Upper lobe of right lung (tissue), 1 donor: ENCODE measurements around the gene TMEM184B. TPM values are rescaled to one million over a fixed set of nuclear protein-coding genes. Genes with fewer than 3 reads are reported as not detected.

Source experiments
- ATAC-seq: fragments of 200-7000 bp; cut with Tn5 transposase; one replicate; pipeline ENCODE4 v1.9.1; 2020; ENCODE audit warnings: mild to moderate bottlenecking, moderate library complexity
- DNase-seq: peaks from one replicate; pipeline ENCODE4 v3.0.0-alpha.2; 2020
- H3K27ac ChIP-seq: fragments of 200-600 bp; one replicate; pipeline ENCODE4 v1.8.0; 2022
- H3K27me3 ChIP-seq: fragments of 200-600 bp; one replicate; pipeline ENCODE4 v1.8.0; 2022; ENCODE audit warnings: mild to moderate bottlenecking
- H3K36me3 ChIP-seq: fragments of 200-600 bp; one replicate; pipeline ENCODE4 v1.8.0; 2022
- H3K4me1 ChIP-seq: fragments of 200-600 bp; one replicate; pipeline ENCODE4 v1.8.0; 2022
- H3K4me3 ChIP-seq: fragments of 200-600 bp; one replicate; pipeline ENCODE4 v1.8.0; 2022; ENCODE audit warnings: mild to moderate bottlenecking
- H3K9me3 ChIP-seq: fragments of 200-600 bp; one replicate; pipeline ENCODE4 v1.8.0; 2022
- intact Hi-C: fragments of 100-400 bp; cut with DNase I; formaldehyde crosslinking; loops from one replicate; pipeline ENCODE4 v1.11.0; 2022
- total RNA-seq: library from RNA; stranded (reverse); fragmentation: NEBNext Ultra II Directional; extraction: Animal tissue kit (Norgen Biotek cat#: 25700); gene quantifications from one replicate; pipeline ENCODE4 v1.2.1, GENCODE V29; 2021
- TF ChIP-seq, protein P1 (sequence below): fragments of 200-600 bp; IDR thresholded peaks from one replicate; pipeline ENCODE4 v1.8.0; 2022; ENCODE audit warnings: antibody characterized with exemption
- donor health status: DM: no; HTN: yes; CAD: no; lungs with severe emphysema.

Gene TMEM184B
- total RNA-seq, 1 donor from 2014 or later: 79.2 TPM

DNA sequence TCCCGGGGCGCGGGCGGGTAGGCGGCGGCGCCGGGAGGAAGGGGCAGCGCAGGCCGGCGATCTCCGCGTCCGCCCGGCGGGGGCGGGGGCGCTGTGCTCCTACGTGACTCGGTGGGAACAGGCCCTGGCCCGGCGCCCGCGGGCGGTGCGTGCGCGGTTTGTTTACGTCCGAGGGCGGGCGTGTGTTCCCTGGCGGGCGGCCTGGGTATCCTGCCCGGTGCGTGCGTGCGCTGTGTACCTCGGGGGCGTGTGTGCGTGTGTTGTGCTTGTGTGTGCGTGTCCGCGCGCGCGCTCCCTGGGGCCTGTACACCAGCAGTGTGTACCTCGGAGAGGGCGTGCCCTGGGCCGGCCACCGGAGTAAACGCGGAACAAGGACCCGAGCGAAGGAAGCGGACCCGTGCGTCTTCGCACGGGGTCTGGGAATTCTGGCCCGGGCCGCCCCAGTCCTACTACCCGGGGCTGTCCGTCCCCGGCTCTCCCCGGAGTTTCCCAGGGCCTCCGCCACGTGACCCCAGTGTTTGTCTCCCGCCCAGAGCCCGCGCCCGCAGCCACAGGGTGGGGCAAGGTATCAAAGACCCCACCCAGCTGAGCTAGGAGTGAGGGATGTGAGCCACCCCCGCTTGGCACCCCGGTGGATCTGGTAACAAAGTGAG is 70.2 kb downstream of the TMEM184B start:
- H3K27me3 ChIP-seq: no peaks in the 10 kb centered on the region
- ATAC-seq (peak; percentile 74), DNase-seq (peak; percentile 93)
- peaks cover 27% of the 10 kb centered on the region for H3K4me1 ChIP-seq
- H3K36me3 ChIP-seq: no peaks in the 10 kb centered on the region
- intact Hi-C loops: no loop called here
- TF ChIP-seq, protein P1, sequence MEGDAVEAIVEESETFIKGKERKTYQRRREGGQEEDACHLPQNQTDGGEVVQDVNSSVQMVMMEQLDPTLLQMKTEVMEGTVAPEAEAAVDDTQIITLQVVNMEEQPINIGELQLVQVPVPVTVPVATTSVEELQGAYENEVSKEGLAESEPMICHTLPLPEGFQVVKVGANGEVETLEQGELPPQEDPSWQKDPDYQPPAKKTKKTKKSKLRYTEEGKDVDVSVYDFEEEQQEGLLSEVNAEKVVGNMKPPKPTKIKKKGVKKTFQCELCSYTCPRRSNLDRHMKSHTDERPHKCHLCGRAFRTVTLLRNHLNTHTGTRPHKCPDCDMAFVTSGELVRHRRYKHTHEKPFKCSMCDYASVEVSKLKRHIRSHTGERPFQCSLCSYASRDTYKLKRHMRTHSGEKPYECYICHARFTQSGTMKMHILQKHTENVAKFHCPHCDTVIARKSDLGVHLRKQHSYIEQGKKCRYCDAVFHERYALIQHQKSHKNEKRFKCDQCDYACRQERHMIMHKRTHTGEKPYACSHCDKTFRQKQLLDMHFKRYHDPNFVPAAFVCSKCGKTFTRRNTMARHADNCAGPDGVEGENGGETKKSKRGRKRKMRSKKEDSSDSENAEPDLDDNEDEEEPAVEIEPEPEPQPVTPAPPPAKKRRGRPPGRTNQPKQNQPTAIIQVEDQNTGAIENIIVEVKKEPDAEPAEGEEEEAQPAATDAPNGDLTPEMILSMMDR: no peak
- H3K27ac ChIP-seq: peak overlapping the region; percentile 98
- no peaks in the 10 kb centered on the region for H3K9me3 ChIP-seq
- H3K4me3 ChIP-seq: peak overlapping the region; percentile 88

DNA sequence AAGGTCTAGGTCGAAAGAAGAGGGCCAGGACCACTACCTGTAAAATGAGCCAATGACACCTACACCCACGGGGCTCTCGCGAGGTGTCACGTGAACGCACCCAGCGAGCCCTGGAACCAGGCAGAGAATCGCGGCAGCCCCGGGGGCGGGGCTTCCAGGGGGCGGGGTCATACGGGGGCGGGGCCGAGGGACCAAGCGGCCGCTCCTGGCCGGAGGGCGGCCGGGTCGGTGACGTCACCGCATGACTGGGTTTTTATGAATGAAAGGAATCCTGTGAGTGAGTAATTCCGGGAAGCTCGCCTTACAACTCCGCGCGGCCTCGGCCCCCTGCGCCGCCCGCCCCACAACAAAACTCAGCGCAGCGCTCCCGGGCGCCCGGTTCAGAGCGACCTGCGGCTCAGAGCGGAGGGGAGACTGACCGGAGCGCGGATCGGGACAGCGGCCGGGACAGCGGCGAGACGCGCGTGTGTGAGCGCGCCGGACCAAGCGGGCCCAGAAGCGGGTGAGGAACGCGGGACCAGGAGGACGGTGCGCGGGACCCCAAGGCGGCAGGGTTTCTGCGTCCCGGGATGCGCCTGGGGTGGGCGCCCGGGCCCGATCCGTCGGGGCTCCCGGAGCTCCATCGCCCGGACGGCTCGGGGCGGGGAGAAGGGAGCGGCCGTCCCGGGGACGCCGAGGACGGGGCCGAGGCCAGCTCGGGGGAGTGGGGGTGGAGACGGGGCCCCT is 70.9 kb downstream of the TMEM184B start, which contains the start of gene MAFF:
TSS of gene MAFF (plus strand) at position 284 of the 726 bp plus-strand sequence. CDS start 11,860 bp downstream, outside the sequence.
- H3K4me3 ChIP-seq: peak within 1 kb of the TSS; percentile 88
- H3K27me3 ChIP-seq: no peaks in the 10 kb centered on the region
- DNase-seq (peak; percentile 98), ATAC-seq (peak; percentile 86)
- H3K4me1 ChIP-seq: peaks cover 27% of the 10 kb centered on the region
- H3K36me3 ChIP-seq: no peaks in the 10 kb centered on the region
- H3K9me3 ChIP-seq: no peaks in the 10 kb centered on the region
- intact Hi-C loops: no loop called here
- TF ChIP-seq, protein P1: no peak
- peak within 1 kb of the TSS; percentile 98 for H3K27ac ChIP-seq

DNA sequence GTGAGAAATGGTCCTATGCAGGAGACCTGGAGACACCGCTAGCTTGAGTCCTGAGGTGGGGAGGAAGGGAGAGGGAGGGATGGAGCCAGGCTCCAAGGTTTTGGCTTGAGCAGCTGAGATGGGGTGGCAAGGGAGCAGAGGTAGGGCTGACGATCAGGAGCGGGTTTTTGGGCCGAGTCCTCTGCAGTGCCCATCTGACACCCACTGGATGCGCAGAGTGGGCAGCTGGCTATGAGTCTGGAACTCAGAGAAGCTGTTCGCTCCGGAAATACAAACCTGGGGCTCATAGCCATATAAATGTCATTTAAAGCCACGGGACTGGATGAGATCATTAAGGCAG is 71.5 kb downstream of the TMEM184B start:
- Histone ChIP-seq H3K27me3 (no peaks in the 10 kb centered on the region), H3K4me1 (peaks cover 27% of the 10 kb centered on the region), H3K9me3 (no peaks in the 10 kb centered on the region), H3K36me3 (no peaks in the 10 kb centered on the region), H3K27ac (peak overlapping the region; percentile 49), H3K4me3 (peak overlapping the region; percentile 88)
- ATAC-seq (no peak), DNase-seq (no peak)
- intact Hi-C loops: no loop called here
- TF ChIP-seq, protein P1: no peak

DNA sequence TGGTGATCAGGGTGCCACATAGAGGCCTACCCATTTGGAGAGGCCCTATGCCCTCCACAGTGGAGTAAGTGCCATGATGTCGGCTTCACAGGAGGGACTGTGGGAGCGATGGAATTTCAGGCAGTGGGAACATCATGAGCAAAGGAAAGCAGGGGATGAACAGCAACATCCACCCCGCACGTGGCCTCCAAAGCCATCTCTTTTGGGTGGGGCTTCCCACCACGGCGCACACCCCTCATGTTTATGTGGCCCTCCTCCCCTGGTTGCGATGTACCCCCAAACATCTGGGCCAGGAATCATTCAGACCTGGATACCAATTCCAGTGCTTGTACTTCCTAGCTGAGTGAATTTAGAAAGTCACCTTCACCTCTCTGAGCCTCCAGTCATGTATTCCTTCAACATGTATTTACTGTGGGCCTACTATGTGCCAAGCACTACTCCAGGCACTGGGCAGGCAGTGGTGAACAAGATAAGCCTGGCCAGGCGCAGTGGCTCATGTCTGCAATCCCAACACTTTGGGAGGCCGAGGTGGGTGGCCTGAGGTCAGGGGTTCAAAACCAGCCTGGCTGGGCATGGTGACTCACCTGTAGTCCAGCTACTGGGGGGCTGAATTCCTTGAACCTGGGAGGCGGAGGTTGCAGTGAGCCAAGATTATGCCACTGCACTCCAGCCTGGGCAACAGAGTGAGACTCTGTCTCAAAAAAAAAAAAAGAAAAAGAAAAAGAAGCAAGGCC is 72.8 kb downstream of the TMEM184B start:
- H3K27me3 ChIP-seq: no peaks in the 10 kb centered on the region
- TF ChIP-seq, protein P1: no peak
- no peak for ATAC-seq
- H3K9me3 ChIP-seq: no peaks in the 10 kb centered on the region
- H3K4me1 ChIP-seq: peaks cover 18% of the 10 kb centered on the region
- intact Hi-C loops: no loop called here
- no peak overlapping the region for H3K27ac ChIP-seq
- H3K36me3 ChIP-seq: no peaks in the 10 kb centered on the region
- no peak for DNase-seq
- no peak overlapping the region for H3K4me3 ChIP-seq

DNA sequence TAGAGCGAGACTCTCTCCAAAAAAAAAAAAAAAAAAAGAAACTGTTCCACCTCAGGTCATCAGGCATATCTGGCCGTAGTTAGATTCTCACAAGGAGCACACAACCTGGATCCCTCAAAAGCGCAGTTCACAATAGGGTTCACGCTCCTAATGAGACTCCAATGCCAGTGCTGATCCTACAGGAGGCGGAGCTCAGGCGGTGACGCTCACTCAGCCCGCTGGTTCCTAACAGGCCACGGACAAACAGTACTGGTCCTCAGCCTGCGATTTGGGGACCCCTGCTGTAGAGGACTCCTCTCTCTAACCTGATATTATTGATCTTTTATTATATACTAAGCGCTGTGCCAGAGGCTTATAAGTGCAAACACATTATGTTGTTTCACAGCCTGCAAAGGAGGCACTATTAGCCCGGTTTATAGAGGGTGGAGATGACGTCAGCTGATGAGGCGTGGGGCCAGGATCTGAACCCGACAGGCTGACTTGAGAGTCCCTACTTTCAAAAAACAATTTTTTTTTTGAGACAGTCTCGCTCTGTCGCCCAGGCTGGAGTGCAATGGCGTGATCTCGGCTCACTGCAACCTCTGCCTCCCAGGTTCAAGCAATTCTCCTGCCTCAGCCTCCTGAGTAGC is 75.9 kb downstream of the TMEM184B start:
- Histone ChIP-seq H3K4me3 (no peak overlapping the region), H3K36me3 (no peaks in the 10 kb centered on the region), H3K27me3 (no peaks in the 10 kb centered on the region), H3K4me1 (peaks cover 11% of the 10 kb centered on the region), H3K27ac (no peak overlapping the region), H3K9me3 (no peaks in the 10 kb centered on the region)
- no peak for ATAC-seq
- TF ChIP-seq, protein P1: no peak
- DNase-seq: no peak
- intact Hi-C loops: no loop called here
